ENCODE results near the gene CALML5.

Gene CALML5

GRCh38 chr10:5509691-5510090, 10.3 kb upstream of the CALML5 start:
- TF ChIP-seq CTCF (IDR thresholded peaks at IDR 0.05; ENCODE audit: low read depth, low read length): no peak
- no peak overlapping the region for H3K4me3 ChIP-seq (ENCODE audit: low read depth, low read length)

GRCh38 chr10:5509236-5509635, 9.9 kb upstream of the CALML5 start:
- no peak for TF ChIP-seq CTCF (IDR thresholded peaks at IDR 0.05; ENCODE audit: low read depth, low read length)
- no peak overlapping the region for H3K4me3 ChIP-seq (ENCODE audit: low read depth, low read length)

- no peak overlapping the region for H3K4me3 ChIP-seq (ENCODE audit: low read depth, low read length)
- no peak for TF ChIP-seq CTCF (IDR thresholded peaks at IDR 0.05; ENCODE audit: low read depth, low read length)
Measured at GRCh38 chr10:5508786-5509185, 9.4 kb upstream of the CALML5 start.

GRCh38 chr10:5508161-5508604, 8.8 kb upstream of the CALML5 start:
- H3K4me3 ChIP-seq (ENCODE audit: low read depth, low read length): no peak overlapping the region
- TF ChIP-seq CTCF (IDR thresholded peaks at IDR 0.05; ENCODE audit: low read depth, low read length): no peak

- no peak for TF ChIP-seq CTCF (IDR thresholded peaks at IDR 0.05; ENCODE audit: low read depth, low read length)
- no peak overlapping the region for H3K4me3 ChIP-seq (ENCODE audit: low read depth, low read length)
Measured at GRCh38 chr10:5507649-5508131, 8.3 kb upstream of the CALML5 start.

GRCh38 chr10:5506751-5507648, 7.6 kb upstream of the CALML5 start:
- no peak overlapping the region for H3K4me3 ChIP-seq (ENCODE audit: low read depth, low read length)
- no peak for TF ChIP-seq CTCF (IDR thresholded peaks at IDR 0.05; ENCODE audit: low read depth, low read length)

- H3K4me3 ChIP-seq (ENCODE audit: low read depth, low read length): no peak overlapping the region
- no peak for TF ChIP-seq CTCF (IDR thresholded peaks at IDR 0.05; ENCODE audit: low read depth, low read length)
Measured at GRCh38 chr10:5506246-5506645, 6.9 kb upstream of the CALML5 start.

All from WI38 (cell line).